Thyroid gland (tissue), 4 donors: ENCODE results near the gene ACD. TPM values are rescaled to one million over a fixed set of nuclear protein-coding genes. Genes with fewer than 3 reads are reported as not detected.

Experiments
- DNase-seq, 2 donors: peaks; one replicate each; pipeline ENCODE4 v3.0.0-alpha.2; 2019
- H3K27ac ChIP-seq, 3 donors: fragments of 200-600 bp; sonication (generic); 1 replicate in 2 of 3; 2 replicates in 1 of 3; pipeline ENCODE4 v1.5.1; 2016 to 2019; ENCODE audit warnings: mild to moderate bottlenecking in 1 of 3, moderate library complexity in 1 of 3
- H3K27me3 ChIP-seq: fragments of 200-600 bp; sonication (generic); one replicate; pipeline ENCODE4 v1.5.1; 2019
- H3K36me3 ChIP-seq, 2 donors: fragments of 200-600 bp; sonication (generic); one replicate each; pipeline ENCODE4 v1.5.1; 2016 to 2019
- H3K4me1 ChIP-seq, 2 donors: fragments of 200-600 bp; sonication (generic); one replicate each; pipeline ENCODE4 v1.5.1; 2017 to 2019
- H3K4me3 ChIP-seq, 3 donors: fragments of 200-600 bp; sonication (generic); replicated peaks in 1 of 3; 1 replicate in 2 of 3; 2 replicates in 1 of 3; pipeline ENCODE4 v1.5.1; 2016; ENCODE audit warnings: mild to moderate bottlenecking in 1 of 3
- H3K9me3 ChIP-seq: fragments of 200-600 bp; sonication (generic); one replicate; pipeline ENCODE4 v1.5.1; 2017
- POLR2A ChIP-seq, 2 donors: fragments of 450-650 bp; IDR thresholded peaks; one replicate each; pipeline ENCODE4 v1.6.1; 2017; ENCODE audit warnings: antibody characterized with exemption in 2 of 2, mild to moderate bottlenecking in 2 of 2, moderate library complexity in 1 of 2
- WGBS, 2 donors: methylation state at CpG; one replicate each; pipeline ENCODE4 v1.1.5; 2017; 5-methylcytosine and 5-hydroxymethylcytosine counted together
- intact Hi-C: fragments of 100-400 bp; cut with DNase I; formaldehyde crosslinking; loops from one replicate; pipeline ENCODE4 v1.15.1; 2023
- total RNA-seq, 4 donors: library from RNA; depleted of rRNA; stranded (reverse); fragments of >200 nt; gene quantifications; one replicate each; pipeline ENCODE4 v1.2.3, GENCODE V29; 2016
- TF ChIP-seq, protein P1 (sequence below), 6 experiments: fragments of 200-600 bp in 3 of 6; fragments of 450-650 bp in 3 of 6; sonication (generic) in 3 of 6; IDR thresholded peaks; one replicate each; pipeline ENCODE4 v1.5.1; 2016 to 2019; ENCODE audit warnings: antibody characterized with exemption in 6 of 6, mild to moderate bottlenecking in 2 of 6, inconsistent platforms in 1 of 6, moderate library complexity in 1 of 6

ACD gene
- total RNA-seq, 4 donors from 2014 or later, result 9.3 to 28.7 (median 21.5) TPM

DNA sequence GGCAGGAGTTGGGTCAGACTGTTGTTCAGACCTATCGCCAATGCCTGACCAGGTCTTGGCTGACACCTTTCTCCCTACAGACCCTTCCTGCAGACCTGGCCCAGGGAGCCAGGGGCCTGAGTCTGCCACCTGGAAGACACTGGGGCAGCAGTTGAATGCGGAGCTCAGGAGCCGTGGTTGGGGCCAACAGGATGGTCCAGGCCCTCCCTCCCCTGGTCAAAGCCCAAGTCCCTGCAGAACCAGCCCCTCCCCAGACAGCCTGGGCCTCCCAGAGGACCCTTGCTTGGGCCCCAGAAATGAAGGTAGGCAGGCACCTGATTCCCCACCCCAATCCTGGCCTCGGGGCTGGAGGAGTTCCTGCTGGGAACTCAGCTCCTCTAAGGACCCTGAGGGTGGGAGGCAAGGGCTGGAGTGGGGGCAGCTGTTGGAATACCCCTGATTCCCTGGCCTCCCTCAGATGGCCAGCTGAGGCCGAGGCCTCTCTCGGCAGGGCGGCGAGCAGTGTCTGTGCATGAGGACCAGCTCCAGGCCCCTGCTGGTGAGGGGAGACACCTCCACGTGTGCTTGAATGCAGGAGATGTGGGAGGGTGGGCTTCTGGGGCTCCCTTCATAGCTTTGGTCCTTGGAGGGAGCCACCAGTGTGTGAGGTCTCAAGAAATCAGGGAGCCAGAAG lies 3.6 kb downstream of the ACD start:
- WGBS, 2 donors, result 82 to 100% methylated on average over 1 to 7 of the region's 9 CpGs
- peaks cover 20 to 27% of the 10 kb centered on the region in 2 donors for H3K4me1 ChIP-seq
- no peak overlapping the region for H3K4me3 ChIP-seq
- no peaks in the 10 kb centered on the region for H3K36me3 ChIP-seq
- H3K9me3 ChIP-seq, result no peaks in the 10 kb centered on the region
- peaks cover 15% of the 10 kb centered on the region for H3K27me3 ChIP-seq
- no peak for DNase-seq
- intact Hi-C loops, result no loop called here
- H3K27ac ChIP-seq, result no peak overlapping the region
- TF ChIP-seq, protein P1, sequence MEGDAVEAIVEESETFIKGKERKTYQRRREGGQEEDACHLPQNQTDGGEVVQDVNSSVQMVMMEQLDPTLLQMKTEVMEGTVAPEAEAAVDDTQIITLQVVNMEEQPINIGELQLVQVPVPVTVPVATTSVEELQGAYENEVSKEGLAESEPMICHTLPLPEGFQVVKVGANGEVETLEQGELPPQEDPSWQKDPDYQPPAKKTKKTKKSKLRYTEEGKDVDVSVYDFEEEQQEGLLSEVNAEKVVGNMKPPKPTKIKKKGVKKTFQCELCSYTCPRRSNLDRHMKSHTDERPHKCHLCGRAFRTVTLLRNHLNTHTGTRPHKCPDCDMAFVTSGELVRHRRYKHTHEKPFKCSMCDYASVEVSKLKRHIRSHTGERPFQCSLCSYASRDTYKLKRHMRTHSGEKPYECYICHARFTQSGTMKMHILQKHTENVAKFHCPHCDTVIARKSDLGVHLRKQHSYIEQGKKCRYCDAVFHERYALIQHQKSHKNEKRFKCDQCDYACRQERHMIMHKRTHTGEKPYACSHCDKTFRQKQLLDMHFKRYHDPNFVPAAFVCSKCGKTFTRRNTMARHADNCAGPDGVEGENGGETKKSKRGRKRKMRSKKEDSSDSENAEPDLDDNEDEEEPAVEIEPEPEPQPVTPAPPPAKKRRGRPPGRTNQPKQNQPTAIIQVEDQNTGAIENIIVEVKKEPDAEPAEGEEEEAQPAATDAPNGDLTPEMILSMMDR (IDR thresholded peaks at IDR 0.05), result no peak
- no peak for TF ChIP-seq POLR2A (IDR thresholded peaks at IDR 0.05)

DNA sequence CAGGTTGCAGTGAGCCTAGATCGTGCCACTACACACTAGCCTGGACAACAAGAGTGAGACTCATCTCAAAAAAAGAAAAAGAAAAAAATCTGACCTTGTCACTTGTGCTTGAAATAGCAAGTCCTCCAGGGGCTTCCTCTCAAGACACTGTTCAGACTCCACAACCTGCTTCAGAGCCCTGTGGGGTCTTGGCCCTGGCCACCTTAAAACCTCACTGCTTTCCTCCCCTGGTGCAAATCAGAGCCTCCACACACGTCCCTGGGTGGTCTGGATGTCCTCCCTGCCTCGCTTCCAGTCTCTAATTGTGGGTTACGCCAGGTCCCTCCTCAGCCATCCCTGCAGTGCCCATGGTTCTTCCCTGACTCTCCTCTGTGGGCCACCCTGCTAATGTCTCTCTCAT lies 4.7 kb downstream of the ACD start:
- Histone ChIP-seq H3K27ac (no peak overlapping the region), H3K27me3 (peaks cover 15% of the 10 kb centered on the region), H3K4me3 (no peak overlapping the region), H3K9me3 (no peaks in the 10 kb centered on the region), H3K4me1 (peaks cover 14 to 21% of the 10 kb centered on the region in 2 donors), H3K36me3 (no peaks in the 10 kb centered on the region)
- intact Hi-C loops, result no loop called here
- DNase-seq, result no peak
- TF ChIP-seq POLR2A (IDR thresholded peaks at IDR 0.05), result no peak
- TF ChIP-seq, protein P1 (IDR thresholded peaks at IDR 0.05), result no peak
- WGBS, 2 donors, result 78 to 84% methylated on average over 4 of the region's 4 CpGs

DNA sequence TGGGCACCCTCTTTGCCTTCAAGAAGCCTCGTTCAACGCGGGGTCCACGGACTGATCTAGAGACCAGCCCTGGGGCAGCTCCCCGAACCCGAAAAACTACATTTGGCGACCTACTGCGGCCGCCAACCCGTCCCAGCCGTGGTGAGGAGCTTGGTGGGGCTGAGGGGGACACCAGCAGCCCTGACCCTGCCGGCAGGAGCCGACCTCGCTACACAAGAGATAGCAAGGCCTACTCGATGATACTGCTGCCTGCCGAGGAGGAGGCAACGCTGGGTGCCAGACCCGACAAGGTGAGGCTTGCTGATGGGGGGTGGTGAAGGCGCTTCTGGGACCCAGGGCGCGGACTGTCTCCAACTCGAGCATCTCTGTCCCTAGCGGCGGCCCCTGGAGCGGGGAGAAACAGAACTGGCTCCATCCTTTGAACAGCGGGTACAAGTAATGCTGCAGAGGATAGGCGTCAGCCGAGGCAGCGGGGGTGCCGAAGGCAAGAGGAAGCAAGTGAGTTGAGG lies 5.6 kb downstream of the ACD start:
- Histone ChIP-seq H3K4me1 (peaks cover 11 to 21% of the 10 kb centered on the region in 2 donors), H3K36me3 (no peaks in the 10 kb centered on the region), H3K9me3 (no peaks in the 10 kb centered on the region), H3K4me3 (no peak overlapping the region), H3K27me3 (peaks cover 15% of the 10 kb centered on the region), H3K27ac (no peak overlapping the region)
- intact Hi-C loops, result no loop called here
- no peak for TF ChIP-seq POLR2A (IDR thresholded peaks at IDR 0.05)
- TF ChIP-seq, protein P1 (IDR thresholded peaks at IDR 0.05), result no peak
- 48 to 61% methylated on average over 13 to 30 of the region's 30 CpGs for WGBS, 2 donors
- DNase-seq, result no peak

DNA sequence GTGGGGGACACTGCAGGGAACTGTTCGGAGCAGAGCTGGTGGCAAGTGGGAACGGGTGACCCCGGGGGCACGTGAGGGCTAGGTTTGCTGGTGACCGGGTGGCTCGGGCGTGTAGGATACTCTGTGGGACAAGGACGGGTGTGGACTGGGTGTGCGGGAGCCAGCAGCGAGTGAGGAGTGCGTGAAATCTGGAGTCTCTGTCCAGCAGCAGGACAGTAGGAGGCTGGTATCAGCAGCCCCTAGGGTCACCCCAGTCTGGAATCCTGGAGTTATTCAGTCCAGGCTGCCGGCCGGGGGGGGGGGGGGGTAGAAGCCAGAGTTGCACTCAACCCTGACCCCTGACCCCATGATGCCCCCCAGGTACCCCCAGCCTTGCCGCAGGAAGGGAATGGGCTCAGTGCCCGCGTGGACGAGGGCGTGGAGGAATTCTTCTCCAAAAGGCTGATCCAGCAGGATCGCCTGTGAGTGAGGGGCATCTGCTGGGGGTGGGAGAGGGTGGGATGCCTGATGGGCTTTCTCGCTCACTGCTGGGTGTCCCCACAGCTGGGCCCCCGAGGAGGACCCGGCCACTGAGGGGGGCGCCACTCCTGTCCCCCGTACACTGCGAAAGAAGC lies 6.2 kb downstream of the ACD start:
- intact Hi-C loops, result no loop called here
- Histone ChIP-seq H3K27me3 (peaks cover 16% of the 10 kb centered on the region), H3K36me3 (no peaks in the 10 kb centered on the region), H3K4me1 (peaks cover 7 to 19% of the 10 kb centered on the region in 2 donors), H3K9me3 (no peaks in the 10 kb centered on the region), H3K27ac (no peak overlapping the region), H3K4me3 (no peak overlapping the region)
- TF ChIP-seq POLR2A (IDR thresholded peaks at IDR 0.05), result no peak
- TF ChIP-seq, protein P1 (IDR thresholded peaks at IDR 0.05), result no peak
- WGBS, 2 donors, result 14 to 37% methylated on average over 10 to 13 of the region's 25 CpGs
- no peak for DNase-seq
